Lower leg skin (tissue), 3 donors: ENCODE measurements around the gene ST6GALNAC3.

Source experiments
- CTCF ChIP-seq, 3 donors: fragments of 450-650 bp; IDR thresholded peaks; one replicate each; pipeline ENCODE4 v1.5.1; 2016; ENCODE audit warnings: antibody characterized with exemption in 3 of 3, mild to moderate bottlenecking in 3 of 3, moderate library complexity in 2 of 3
- POLR2A ChIP-seq, 2 donors: fragments of 450-650 bp; IDR thresholded peaks; one replicate each; pipeline ENCODE4 v1.6.1; 2016 to 2017; ENCODE audit warnings: antibody characterized with exemption in 2 of 2, mild to moderate bottlenecking in 1 of 2, moderate library complexity in 1 of 2

- TF ChIP-seq CTCF (IDR thresholded peaks at IDR 0.05) (no peak), POLR2A (IDR thresholded peaks at IDR 0.05) (no peak)
Observed at GRCh38 chr1:76668046-76668445, 593.5 kb downstream of the ST6GALNAC3 start.
